Fibroblast of lung (primary cell): Measurements from ENCODE around the gene RPH3AL. TPM values are rescaled to one million over a fixed set of nuclear protein-coding genes. Genes with fewer than 3 reads are reported as not detected.

Experiments used
- DNase-seq, 2 donors: peaks; one replicate each; pipeline versions ENCODE4 v3.0.0 to v3.0.0-alpha.2; 2010; ENCODE audit warnings: low read depth in 2 of 2
- H2AFZ ChIP-seq: 2 replicates; pipeline ENCODE4 v1.5.1; 2012; ENCODE audit warnings: low read length, control low read depth, inconsistent platforms
- H3K27ac ChIP-seq: 2 replicates; pipeline ENCODE4 v1.5.1; 2011; ENCODE audit warnings: low read length, control low read depth; ENCODE audit not compliant: insufficient read depth
- H3K27me3 ChIP-seq: 2 replicates; pipeline ENCODE4 v1.5.1; 2011; ENCODE audit warnings: mild to moderate bottlenecking, low read length; ENCODE audit not compliant: control insufficient read depth, insufficient read depth
- H3K36me3 ChIP-seq: 2 replicates; pipeline ENCODE4 v1.5.1; 2011; ENCODE audit warnings: low read length; ENCODE audit not compliant: control insufficient read depth, insufficient read depth
- H3K4me1 ChIP-seq: 2 replicates; pipeline ENCODE4 v1.5.1; 2011; ENCODE audit warnings: low read length; ENCODE audit not compliant: control insufficient read depth, insufficient read depth; ENCODE audit errors: extremely low read depth
- H3K4me2 ChIP-seq: 2 replicates; pipeline ENCODE4 v1.5.1; 2011; ENCODE audit warnings: low read length, control low read depth; ENCODE audit not compliant: insufficient read depth; ENCODE audit errors: extremely low read depth
- H3K4me3 ChIP-seq, 4 experiments: fragments of 200-600 bp in 1 of 4; sonication (generic) in 1 of 4; replicated peaks in 1 of 4; 2 replicates each; pipeline ENCODE4 v1.5.1; 2011 to 2016; ENCODE audit warnings: low read length in 4 of 4, low read depth in 3 of 4, mild to moderate bottlenecking in 3 of 4, control low read depth in 2 of 4, inconsistent platforms in 1 of 4, mixed read lengths in 1 of 4; ENCODE audit not compliant: insufficient read depth in 1 of 4; ENCODE audit errors: control extremely low read depth in 1 of 4
- H3K79me2 ChIP-seq: 2 replicates; pipeline ENCODE4 v1.5.1; 2012; ENCODE audit warnings: mild to moderate bottlenecking, low read length, inconsistent platforms; ENCODE audit not compliant: control insufficient read depth, insufficient read depth
- H3K9ac ChIP-seq: 2 replicates; pipeline ENCODE4 v1.5.1; 2011; ENCODE audit warnings: mild to moderate bottlenecking, low read length, control low read depth; ENCODE audit not compliant: insufficient read depth
- H3K9me3 ChIP-seq: 2 replicates; pipeline ENCODE4 v1.5.1; 2012; ENCODE audit warnings: low read depth, low read length; ENCODE audit not compliant: control insufficient read depth, insufficient read depth
- H4K20me1 ChIP-seq: 2 replicates; pipeline ENCODE4 v1.5.1; 2011; ENCODE audit warnings: low read length; ENCODE audit not compliant: control insufficient read depth, insufficient read depth; ENCODE audit errors: extremely low read depth
- EZH2 ChIP-seq: IDR thresholded peaks from 2 replicates; pipeline ENCODE4 v1.5.1; 2012; ENCODE audit warnings: low read length, control low read depth, mild to moderate bottlenecking; ENCODE audit errors: missing control alignments
- polyA plus RNA-seq, 2 donors: library from polyadenylated mRNA; depleted of rRNA in 1 of 2; stranded (reverse) in 1 of 2; unstranded in 1 of 2; fragments of >200 nt; gene quantifications; 2 replicates each; pipeline ENCODE4 v1.2.1, GENCODE V29; 2011 to 2012; ENCODE audit warnings: missing spikeins in 1 of 2
- total RNA-seq: library from RNA; depleted of rRNA; stranded (reverse); fragments of >200 nt; gene quantifications from 2 replicates; pipeline ENCODE4 v1.2.1, GENCODE V29; 2014
- TF ChIP-seq, protein P1 (sequence below), 2 donors: IDR thresholded peaks in 1 of 2; conservative IDR thresholded peaks in 1 of 2; 1 replicate in 1 of 2; 2 replicates in 1 of 2; pipeline ENCODE4 v1.5.1; 2011 to 2012; ENCODE audit warnings: low read length in 2 of 2, control low read depth in 1 of 2, inconsistent platforms in 1 of 2, low read depth in 1 of 2, mild to moderate bottlenecking in 1 of 2

RPH3AL gene
- total and polyA plus RNA-seq, 2 donors (not counting 1 experiment from before 2014, with no cell fraction given), result 0.49 to 3.0 TPM

DNA sequence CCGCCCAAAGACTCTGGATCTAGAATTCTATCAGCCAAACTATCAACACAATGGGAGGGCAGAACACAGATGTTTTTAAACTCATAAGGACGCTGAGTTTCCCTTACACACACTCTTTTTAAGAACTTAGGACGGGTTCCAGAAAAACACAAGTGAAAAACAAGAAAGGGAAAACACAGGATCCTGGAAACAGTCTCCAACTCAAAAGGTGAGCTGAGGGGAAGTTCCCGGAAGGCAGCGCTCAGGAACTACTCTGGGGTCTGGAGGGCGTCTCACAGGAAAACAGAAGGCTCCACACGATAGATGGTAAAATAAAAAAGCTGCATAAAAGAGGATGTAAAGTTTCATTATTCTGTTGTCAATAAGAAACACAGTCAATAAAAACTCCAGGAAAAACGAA, 91.0 kb downstream of the RPH3AL start:
- H2AFZ ChIP-seq, result no peak overlapping the region
- no peaks in the 10 kb centered on the region for H4K20me1 ChIP-seq
- H3K79me2 ChIP-seq, result no peaks in the 10 kb centered on the region
- no peaks in the 10 kb centered on the region for H3K27me3 ChIP-seq
- no peak for DNase-seq
- no peak overlapping the region for H3K4me2 ChIP-seq
- no peak overlapping the region for H3K27ac ChIP-seq
- H3K4me3 ChIP-seq, result no peak overlapping the region
- H3K4me1 ChIP-seq, result no peaks in the 10 kb centered on the region
- H3K9ac ChIP-seq, result no peak overlapping the region
- no peaks in the 10 kb centered on the region for H3K36me3 ChIP-seq
- TF ChIP-seq, protein P1, sequence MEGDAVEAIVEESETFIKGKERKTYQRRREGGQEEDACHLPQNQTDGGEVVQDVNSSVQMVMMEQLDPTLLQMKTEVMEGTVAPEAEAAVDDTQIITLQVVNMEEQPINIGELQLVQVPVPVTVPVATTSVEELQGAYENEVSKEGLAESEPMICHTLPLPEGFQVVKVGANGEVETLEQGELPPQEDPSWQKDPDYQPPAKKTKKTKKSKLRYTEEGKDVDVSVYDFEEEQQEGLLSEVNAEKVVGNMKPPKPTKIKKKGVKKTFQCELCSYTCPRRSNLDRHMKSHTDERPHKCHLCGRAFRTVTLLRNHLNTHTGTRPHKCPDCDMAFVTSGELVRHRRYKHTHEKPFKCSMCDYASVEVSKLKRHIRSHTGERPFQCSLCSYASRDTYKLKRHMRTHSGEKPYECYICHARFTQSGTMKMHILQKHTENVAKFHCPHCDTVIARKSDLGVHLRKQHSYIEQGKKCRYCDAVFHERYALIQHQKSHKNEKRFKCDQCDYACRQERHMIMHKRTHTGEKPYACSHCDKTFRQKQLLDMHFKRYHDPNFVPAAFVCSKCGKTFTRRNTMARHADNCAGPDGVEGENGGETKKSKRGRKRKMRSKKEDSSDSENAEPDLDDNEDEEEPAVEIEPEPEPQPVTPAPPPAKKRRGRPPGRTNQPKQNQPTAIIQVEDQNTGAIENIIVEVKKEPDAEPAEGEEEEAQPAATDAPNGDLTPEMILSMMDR (conservative IDR thresholded peaks at IDR 0.05 in 1 of 2, IDR thresholded peaks at IDR 0.05 in 1 of 2; ENCODE audit: low read depth in 1 of 2, low read length in 2 of 2), result no peak
- no peak for TF ChIP-seq EZH2
- H3K9me3 ChIP-seq, result no peaks in the 10 kb centered on the region

DNA sequence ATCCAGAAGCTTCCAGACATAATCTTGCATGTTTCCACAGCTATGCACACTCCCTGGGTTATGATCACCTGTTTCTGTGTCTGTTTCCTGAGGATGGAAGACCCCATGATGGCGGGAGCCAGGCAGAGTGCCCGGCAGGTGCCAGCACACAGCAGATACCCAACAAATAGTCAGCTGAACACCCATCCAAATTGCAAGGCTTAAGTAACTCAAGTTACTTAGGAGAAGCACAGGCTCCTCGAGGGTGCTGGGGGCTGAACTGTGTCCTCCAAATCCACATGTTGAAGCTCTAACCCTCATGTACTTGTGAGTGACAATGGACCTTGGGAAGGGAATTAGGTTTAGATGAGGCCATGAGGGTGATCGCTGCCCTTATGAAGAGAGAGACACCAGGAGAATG, 91.7 kb downstream of the RPH3AL start:
- Histone ChIP-seq H4K20me1 (no peaks in the 10 kb centered on the region), H3K79me2 (no peaks in the 10 kb centered on the region), H3K27ac (no peak overlapping the region), H3K9me3 (no peaks in the 10 kb centered on the region), H2AFZ (no peak overlapping the region), H3K4me3 (no peak overlapping the region), H3K4me2 (no peak overlapping the region), H3K36me3 (no peaks in the 10 kb centered on the region), H3K27me3 (no peaks in the 10 kb centered on the region), H3K4me1 (no peaks in the 10 kb centered on the region), H3K9ac (no peak overlapping the region)
- TF ChIP-seq, protein P1 (conservative IDR thresholded peaks at IDR 0.05 in 1 of 2, IDR thresholded peaks at IDR 0.05 in 1 of 2; ENCODE audit: low read depth in 1 of 2, low read length in 2 of 2), result no peak
- no peak for TF ChIP-seq EZH2
- no peak for DNase-seq

DNA sequence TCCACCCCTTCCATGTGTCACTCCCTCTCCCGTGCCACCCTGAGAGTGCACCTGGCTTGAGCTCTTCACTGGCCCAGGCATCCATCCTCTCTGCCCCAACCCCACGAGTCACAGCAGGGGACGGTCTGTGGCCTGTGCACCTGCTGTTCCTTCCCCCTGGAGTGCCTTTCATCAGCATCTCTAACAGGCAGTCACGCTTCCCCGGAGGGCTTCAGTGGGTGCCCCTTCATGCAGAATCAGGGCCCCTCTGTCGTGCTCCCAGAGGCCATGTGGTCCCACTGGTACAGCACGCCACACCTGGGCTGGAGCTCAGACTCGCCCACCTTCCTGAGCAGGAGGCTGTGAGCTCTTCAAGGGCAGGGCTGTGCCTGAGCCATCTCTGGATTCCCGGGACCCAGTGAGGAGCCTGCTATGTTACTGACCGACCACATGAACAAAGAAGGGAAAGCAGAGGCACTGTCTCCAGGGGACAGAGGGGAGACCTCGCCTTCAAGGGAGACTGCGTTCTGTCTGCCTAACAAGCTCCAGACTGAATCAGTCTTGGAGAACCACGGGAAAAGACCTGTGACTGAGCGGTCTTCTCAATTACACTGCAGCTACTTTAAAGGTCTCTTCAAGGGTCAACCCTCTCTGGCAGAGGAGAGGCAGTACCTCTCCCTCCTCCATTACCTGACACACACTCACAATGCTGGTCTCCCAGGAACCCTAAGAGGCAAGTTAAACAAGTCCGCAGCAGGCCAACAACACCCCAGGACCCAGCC, 92.4 kb downstream of the RPH3AL start:
- Histone ChIP-seq H3K4me1 (no peaks in the 10 kb centered on the region), H3K4me3 (no peak overlapping the region), H3K9ac (no peak overlapping the region), H3K9me3 (no peaks in the 10 kb centered on the region), H3K27me3 (no peaks in the 10 kb centered on the region), H3K4me2 (no peak overlapping the region), H3K79me2 (no peaks in the 10 kb centered on the region), H2AFZ (no peak overlapping the region), H4K20me1 (no peaks in the 10 kb centered on the region), H3K27ac (no peak overlapping the region), H3K36me3 (no peaks in the 10 kb centered on the region)
- no peak for TF ChIP-seq EZH2
- TF ChIP-seq, protein P1 (conservative IDR thresholded peaks at IDR 0.05 in 1 of 2, IDR thresholded peaks at IDR 0.05 in 1 of 2; ENCODE audit: low read depth in 1 of 2, low read length in 2 of 2), result no peak
- DNase-seq, result no peak
